Heart right ventricle (tissue), 16 donors: ENCODE data around the gene SEL1L. TPM values are rescaled to one million over a fixed set of nuclear protein-coding genes. Genes with fewer than 3 reads are reported as not detected.
"Not testable (repeated sequence)": the region's sequence is repeated elsewhere in the genome, so short reads cannot be mapped to it uniquely, and the experiment has no call there.

Experiments
- ATAC-seq, 8 donors: fragments of 200-7000 bp; cut with Tn5 transposase; one replicate each; pipeline ENCODE4 v1.9.1; 2020; ENCODE audit warnings: mild to moderate bottlenecking in 8 of 8, moderate library complexity in 8 of 8, moderate number of reproducible peaks in 1 of 8
- DNase-seq, 2 donors: peaks; one replicate each; pipeline ENCODE4 v3.0.0-alpha.2; 2020
- H3K27ac ChIP-seq, 10 donors: fragments of 200-600 bp; sonication (generic) in 2 of 10; one replicate each; pipeline versions ENCODE4 v1.5.0 to v1.8.0; 2020 to 2022; ENCODE audit warnings: mild to moderate bottlenecking in 3 of 10
- H3K27me3 ChIP-seq, 7 donors: fragments of 200-600 bp; one replicate each; pipeline ENCODE4 v1.8.0; 2021 to 2022; ENCODE audit warnings: mild to moderate bottlenecking in 2 of 7
- H3K36me3 ChIP-seq, 9 donors: fragments of 200-600 bp; sonication (generic) in 1 of 9; one replicate each; pipeline versions ENCODE4 v1.5.0 to v1.8.0; 2020 to 2022; ENCODE audit warnings: mild to moderate bottlenecking in 2 of 9
- H3K4me1 ChIP-seq, 9 donors: fragments of 200-600 bp; sonication (generic) in 1 of 9; one replicate each; pipeline versions ENCODE4 v1.5.0 to v1.8.0; 2020 to 2022; ENCODE audit warnings: mild to moderate bottlenecking in 4 of 9
- H3K4me3 ChIP-seq, 10 donors: fragments of 200-600 bp; sonication (generic) in 2 of 10; one replicate each; pipeline versions ENCODE4 v1.5.0 to v1.8.0; 2020 to 2022; ENCODE audit warnings: mild to moderate bottlenecking in 7 of 10, moderate library complexity in 2 of 10
- H3K9me3 ChIP-seq, 11 donors: fragments of 200-600 bp in 10 of 11; sonication (generic) in 2 of 11; one replicate each; pipeline versions ENCODE4 v1.5.0 to v1.8.0; 2013 to 2022; ENCODE audit warnings: mild to moderate bottlenecking in 2 of 11, control low read depth in 1 of 11, moderate library complexity in 1 of 11
- CTCF ChIP-seq, 9 donors: fragments of 200-600 bp; sonication (generic) in 2 of 9; IDR thresholded peaks; one replicate each; pipeline versions ENCODE4 v1.5.0 to v1.8.0; 2021 to 2022; ENCODE audit warnings: antibody characterized with exemption in 9 of 9, mild to moderate bottlenecking in 5 of 9, moderate library complexity in 1 of 9
- WGBS, 2 donors: extraction: QIAGEN DNeasy Blood & Tissue Kit; methylation state at CpG; one replicate each; pipeline ENCODE4 v1.1.7; 2013; ENCODE audit warnings: inconsistent platforms in 1 of 2; 5-methylcytosine and 5-hydroxymethylcytosine counted together
- intact Hi-C, 10 donors: fragments of 100-400 bp; cut with DNase I; formaldehyde crosslinking; loops; one replicate each; pipeline versions ENCODE4 v1.11.1 to v1.14.2; 2022
- polyA plus RNA-seq, 2 donors: library from polyadenylated mRNA; stranded (reverse); fragments of 200-250 nt; gene quantifications; one replicate each; pipeline ENCODE4 v1.2.3, GENCODE V29; 2013
- total RNA-seq, 10 donors: library from RNA; stranded (reverse); fragmentation: NEBNext Ultra II Directional in 3 of 10; extraction: Animal tissue kit (Norgen Biotek cat#: 25700) in 3 of 10; gene quantifications; one replicate each; pipeline versions ENCODE4 v1.2.1 to v1.2.4, GENCODE V29; 2021 to 2023
- donor health status: Arrhythmogenic right ventricular cardiomyopathy.
- donor health status: ischemic (EF 13 %, LVEDD 7.1; RV severe dilation, severe dysfunction).
- donor health status: healthy with polysubstance abuse.
- donor health status: DM: no; HTN: yes; CAD: no.
- donor health status: DM: no; HTN: no; CAD: no.
- donor health status: ischemic (EF 25% LVEDD 6.9; RV normal size, moderate dysfunction).
- donor health status: ischemic (EF 25% LVEDD 5.7; RV mildly dilated, moderate dysfunction).
- donor health status: healthy.
- donor health status: DM: yes; HTN: yes; CAD: no.
- donor health status: Ischemic cardiomyopathy.
- donor health status: ischemic (EF 35%, LVEDD 5.7; RV mildly dilated, moderate dysfunction).
- donor health status: nonischemic (EF 11% LVEDD 7.7; RV severe dilation, severe dysfunction).
- donor health status: DM: yes; HTN: yes; CAD: no.
- donor health status: PGD.
- donor health status: ischemic (EF 29% LVEDD 5.4; RV normal size, mild dysfunction).
- donor health status: nonischemic (EF 23%, LVEDD 6.1; RV moderate dilation, normal function).

SEL1L gene
- total and polyA plus RNA-seq, 12 donors = 10.6 to 87.7 (median 57.1) TPM

DNA sequence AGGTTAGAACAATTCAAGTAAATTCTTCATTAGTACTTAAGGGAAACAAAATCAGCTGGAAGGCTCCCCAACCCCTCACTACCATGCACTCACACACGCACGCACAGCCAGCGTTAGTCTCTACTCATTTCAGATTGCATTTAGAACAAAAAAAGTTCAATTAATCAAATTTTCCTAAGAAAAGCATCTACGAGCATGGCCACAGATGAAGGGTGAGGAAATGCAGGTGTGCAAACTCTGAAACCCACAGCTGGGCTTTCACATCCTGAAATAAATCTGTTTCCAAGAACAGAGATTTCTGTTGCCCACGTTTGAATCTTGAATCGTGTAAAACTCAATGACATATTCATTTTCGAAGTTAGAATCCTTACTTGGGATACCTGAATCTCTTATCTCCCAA lies 62.6 kb downstream of the SEL1L start:
- Histone ChIP-seq H3K27me3 (no peaks in the 10 kb centered on the region), H3K4me3 (no peak overlapping the region), H3K27ac (no peak overlapping the region), H3K9me3 (no peaks in the 10 kb centered on the region), H3K4me1 (peaks cover 0 to 18% (median 0%) of the 10 kb centered on the region in 9 donors), H3K36me3 (peaks cover 0 to 40% (median 8%) of the 10 kb centered on the region in 9 donors)
- intact Hi-C loops = no loop called here
- DNase-seq = no peak
- TF ChIP-seq CTCF (IDR thresholded peaks at IDR 0.05) = no peak
- ATAC-seq = no peak
- 77 to 79% methylated on average over 7 of the region's 7 CpGs for WGBS, 2 donors

DNA sequence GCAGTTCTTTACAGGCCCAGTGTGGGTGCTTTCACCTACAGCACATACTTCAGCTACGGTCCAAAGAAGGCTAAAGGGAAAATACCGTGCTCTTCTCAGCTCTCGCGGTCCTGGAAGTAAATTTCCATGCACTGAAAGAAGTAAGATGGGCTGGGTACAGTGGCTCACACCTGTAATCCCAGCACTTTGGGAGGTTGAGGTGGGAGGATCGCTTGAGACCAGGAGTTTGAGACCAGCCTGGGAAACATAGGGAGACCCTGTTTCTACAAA lies 63.2 kb downstream of the SEL1L start:
- H3K27me3 ChIP-seq, intact Hi-C loops, H3K9me3 ChIP-seq, H3K27ac ChIP-seq, DNase-seq, H3K4me3 ChIP-seq, ATAC-seq: not testable (repeated sequence)
- Histone ChIP-seq H3K4me1 (peaks cover 0 to 18% (median 0%) of the 10 kb centered on the region in 9 donors), H3K36me3 (peaks cover 0 to 35% (median 2%) of the 10 kb centered on the region in 9 donors)
- WGBS, 2 donors = 97 to 98% methylated on average over 5 of the region's 5 CpGs

GRCh38 chr14:81466854-81467253 lies 66.8 kb downstream of the SEL1L start:
- DNase-seq (no peak), ATAC-seq (no peak)
- Histone ChIP-seq H3K36me3 (peaks cover 0 to 4% (median 0%) of the 10 kb centered on the region in 9 donors), H3K4me3 (no peak overlapping the region), H3K27me3 (no peaks in the 10 kb centered on the region), H3K9me3 (no peaks in the 10 kb centered on the region), H3K27ac (no peak overlapping the region), H3K4me1 (peaks cover 0 to 10% (median 0%) of the 10 kb centered on the region in 9 donors)
- intact Hi-C loops = loop anchor here in 4 of 10 donors (5.0 to 10.0 kb wide), 2 partner anchors 470 to 472 kb away; no protein-coding TSS in a partner anchor
- no peak for TF ChIP-seq CTCF (IDR thresholded peaks at IDR 0.05)
- WGBS, 2 donors = 88 to 94% methylated on average over 5 of the region's 5 CpGs

DNA sequence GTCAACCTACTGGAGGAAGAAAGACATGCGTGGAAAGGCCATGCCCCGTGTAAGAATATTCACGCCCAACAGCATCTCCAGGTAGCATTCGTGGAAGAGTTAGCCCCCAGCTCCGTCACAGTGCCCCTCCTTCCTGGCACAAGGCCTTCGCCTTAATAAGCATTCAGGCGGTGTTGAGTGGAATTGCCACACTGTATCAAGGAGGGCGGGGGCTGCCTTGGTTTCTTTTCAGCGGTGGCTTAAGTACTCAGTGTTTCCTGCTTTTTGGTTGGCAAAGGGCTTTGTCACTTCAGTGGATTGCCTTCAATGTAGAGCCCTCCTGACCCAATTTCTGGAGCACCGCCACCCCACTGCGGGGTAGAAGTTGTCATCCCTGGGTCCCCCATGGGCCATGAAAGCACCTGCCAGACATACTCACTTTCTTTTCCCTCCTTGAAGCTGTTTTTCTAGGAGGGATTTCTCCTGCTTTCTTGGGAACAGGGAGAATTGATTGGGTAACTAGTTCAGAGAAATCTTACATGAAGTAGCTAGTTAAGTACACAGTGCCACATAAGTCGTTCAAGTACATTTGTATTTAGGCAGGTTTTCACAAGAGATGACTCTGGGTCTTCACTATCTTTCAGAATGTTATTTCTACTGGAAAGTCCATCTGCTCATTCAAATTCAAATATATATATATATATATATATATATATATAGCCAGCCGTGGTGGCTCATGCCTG lies 68.0 kb downstream of the SEL1L start:
- intact Hi-C loops = loop anchor here in 5 of 10 donors (2.0 to 10.0 kb wide), 3 partner anchors 197 to 471 kb away; no protein-coding TSS in a partner anchor
- Histone ChIP-seq H3K9me3 (no peaks in the 10 kb centered on the region), H3K36me3 (no peaks in the 10 kb centered on the region), H3K4me3 (no peak overlapping the region), H3K27me3 (no peaks in the 10 kb centered on the region), H3K27ac (no peak overlapping the region), H3K4me1 (peaks cover 0 to 10% (median 0%) of the 10 kb centered on the region in 9 donors)
- 82 to 87% methylated on average over 13 of the region's 13 CpGs for WGBS, 2 donors
- DNase-seq (no peak), ATAC-seq (no peak)
- TF ChIP-seq CTCF (IDR thresholded peaks at IDR 0.05) = no peak

GRCh38 chr14:81465003-81465392 lies 68.7 kb downstream of the SEL1L start:
- WGBS, 2 donors = 48 to 55% methylated on average over 11 of the region's 11 CpGs
- intact Hi-C loops = loop anchor here in 5 of 10 donors (2.0 to 10.0 kb wide), 3 partner anchors 196 to 470 kb away; no protein-coding TSS in a partner anchor
- not testable (repeated sequence) for ATAC-seq

More at GRCh38 chr14:81465003-81465392, 68.7 kb downstream of the SEL1L start:
- H3K36me3 ChIP-seq, H3K9me3 ChIP-seq, DNase-seq, H3K27me3 ChIP-seq: not testable (repeated sequence)
- Histone ChIP-seq H3K4me3 (peak overlapping the region in 9 of 10 donors; percentile 21 to 60 (median 51)), H3K27ac (peak overlapping the region in 4 of 10 donors; percentile 33 to 89 (median 46)), H3K4me1 (peaks cover 0 to 10% (median 0%) of the 10 kb centered on the region in 9 donors)
